PC-3 (cell line): Measurements from ENCODE around the gene CRYGN. TPM values are rescaled to one million over a fixed set of nuclear protein-coding genes. Genes with fewer than 3 reads are reported as not detected.

Experiments
- ATAC-seq: fragments of 200-7000 bp; cut with Tn5 transposase; 2 replicates; pipeline ENCODE4 v1.9.1; 2020; ENCODE audit warnings: mild to moderate bottlenecking, moderate library complexity
- BruUV-seq: library from RNA; stranded (reverse); fragments of 400-500 nt; replicated peaks from 2 replicates; lab custom pipeline; 2021; lab: Mats Ljungman, UMichigan
- CTCF ChIA-PET: fragments of 300-600 bp; sonication (Branson Sonifier 250); formaldehyde crosslinking; loops from one replicate; lab custom pipeline; 2022; ENCODE audit warnings: antibody characterized with exemption; lab: Charles Lee
- POLR2A ChIA-PET: fragments of 300-600 bp; sonication (Branson Sonifier 250); formaldehyde crosslinking; loops from one replicate; lab custom pipeline; 2022; ENCODE audit warnings: antibody characterized with exemption; ENCODE audit not compliant: unreplicated experiment; lab: Charles Lee
- DNase-seq: peaks from one replicate; pipeline ENCODE4 v3.0.0-alpha.2; 2015
- H2AFZ ChIP-seq: fragments of 300-600 bp; sonication (generic); 2 replicates; pipeline ENCODE4 v1.6.0; 2016; ENCODE audit warnings: antibody characterized with exemption, low read length
- H3F3A ChIP-seq: fragments of 300-600 bp; sonication (generic); one replicate; pipeline ENCODE4 v1.6.0; 2017; ENCODE audit warnings: antibody characterized with exemption, low read length, control low read depth, mild to moderate bottlenecking; ENCODE audit not compliant: unreplicated experiment
- H3K27ac ChIP-seq: fragments of 300-600 bp; sonication (generic); 2 replicates; pipeline ENCODE4 v1.5.1; 2016; ENCODE audit warnings: mild to moderate bottlenecking, low read length
- H3K27me3 ChIP-seq: fragments of 300-600 bp; sonication (generic); 2 replicates; pipeline ENCODE4 v1.6.1; 2016; ENCODE audit warnings: low read length, mixed read lengths
- H3K36me3 ChIP-seq: fragments of 300-600 bp; sonication (generic); 2 replicates; pipeline ENCODE4 v1.6.1; 2016; ENCODE audit warnings: low read depth, mixed run types, low read length, mixed read lengths
- H3K4me1 ChIP-seq: fragments of 300-600 bp; sonication (generic); 2 replicates; pipeline ENCODE4 v1.5.1; 2016; ENCODE audit warnings: low read length; ENCODE audit not compliant: insufficient read depth
- H3K4me2 ChIP-seq: fragments of 300-600 bp; sonication (generic); 2 replicates; pipeline ENCODE4 v1.6.0; 2016; ENCODE audit warnings: low read length
- H3K4me3 ChIP-seq: fragments of 300-600 bp; sonication (generic); 2 replicates; pipeline ENCODE4 v1.5.1; 2016; ENCODE audit warnings: mild to moderate bottlenecking, low read length, mixed read lengths
- H3K79me2 ChIP-seq: fragments of 300-600 bp; sonication (generic); 2 replicates; pipeline ENCODE4 v1.6.1; 2017; ENCODE audit warnings: low read length, mixed read lengths
- H3K9ac ChIP-seq: fragments of 300-600 bp; sonication (generic); 2 replicates; pipeline ENCODE4 v1.6.0; 2016; ENCODE audit warnings: mild to moderate bottlenecking, low read length
- H3K9me2 ChIP-seq: fragments of 300-600 bp; sonication (generic); replicated peaks from 2 replicates; pipeline ENCODE4 v1.6.1; 2016; ENCODE audit warnings: mixed run types, low read length, mixed read lengths
- H3K9me3 ChIP-seq: fragments of 300-600 bp; sonication (generic); 2 replicates; pipeline ENCODE4 v1.6.1; 2016; ENCODE audit warnings: low read length, mixed read lengths
- H4K20me1 ChIP-seq: fragments of 300-600 bp; sonication (generic); 2 replicates; pipeline ENCODE4 v1.6.1; 2016; ENCODE audit warnings: low read length, mixed read lengths
- CTCF ChIP-seq: fragments of 300-600 bp; sonication (generic); conservative IDR thresholded peaks from 2 replicates; pipeline ENCODE4 v1.5.1; 2017; ENCODE audit warnings: antibody characterized with exemption, low read depth, mild to moderate bottlenecking, low read length
- EZH2 ChIP-seq: fragments of 300-600 bp; sonication (generic); IDR thresholded peaks from one replicate; pipeline ENCODE4 v1.6.1; 2017; ENCODE audit warnings: antibody characterized with exemption, mild to moderate bottlenecking, low read length; ENCODE audit not compliant: unreplicated experiment
- EZH2phosphoT487 ChIP-seq: fragments of 300-600 bp; sonication (generic); IDR thresholded peaks from 2 replicates; pipeline ENCODE4 v1.6.1; 2018; ENCODE audit warnings: mild to moderate bottlenecking, antibody characterized with exemption, low read length, borderline replicate concordance
- intact Hi-C: fragments of 100-400 bp; cut with micrococcal nuclease; formaldehyde crosslinking; loops from 2 replicates; pipeline ENCODE4 v1.9.0; 2023
- total RNA-seq: library from RNA; depleted of rRNA; stranded (reverse); fragments of >200 nt; gene quantifications from 2 replicates; pipeline ENCODE4 v1.2.3, GENCODE V29; 2014

The CRYGN gene
- total RNA-seq, 1 experiment from 2014 or later: 0.11 TPM

GRCh38 chr7:151388430-151388829 lies 51.5 kb downstream of the CRYGN start:
- Histone ChIP-seq H3K36me3 (no peaks in the 10 kb centered on the region), H3K4me2 (no peak overlapping the region), H3K9ac (no peak overlapping the region), H3K4me3 (no peak overlapping the region), H3K27ac (no peak overlapping the region), H3K4me1 (no peaks in the 10 kb centered on the region), H3K9me3 (no peaks in the 10 kb centered on the region), H3K79me2 (no peaks in the 10 kb centered on the region), H3K27me3 (no peaks in the 10 kb centered on the region; the same call in 1 of the 2 replicates), H3F3A (no peaks in the 10 kb centered on the region), H2AFZ (no peak overlapping the region), H4K20me1 (no peaks in the 10 kb centered on the region), H3K9me2 (no peaks in the 10 kb centered on the region)
- no peak for DNase-seq
- no peak for TF ChIP-seq CTCF
- TF ChIP-seq EZH2phosphoT487: no peak
- TF ChIP-seq EZH2: no peak
- ChIA-PET POLR2A (no interaction called here), CTCF (no interaction called here)
- ATAC-seq: no peak
- no TSS peak for BruUV-seq
- intact Hi-C loops: no loop called here

GRCh38 chr7:151388007-151388297 lies 52.0 kb downstream of the CRYGN start:
- Histone ChIP-seq H4K20me1 (no peaks in the 10 kb centered on the region), H3K36me3 (no peaks in the 10 kb centered on the region), H3K4me1 (no peaks in the 10 kb centered on the region), H3K79me2 (no peaks in the 10 kb centered on the region), H3K4me2 (no peak overlapping the region), H3K27me3 (no peaks in the 10 kb centered on the region; the same call in 1 of the 2 replicates), H3K4me3 (no peak overlapping the region), H3K9me3 (no peaks in the 10 kb centered on the region), H3F3A (no peaks in the 10 kb centered on the region), H2AFZ (no peak overlapping the region), H3K27ac (no peak overlapping the region), H3K9ac (no peak overlapping the region), H3K9me2 (no peaks in the 10 kb centered on the region)
- POLR2A ChIA-PET: no interaction called here
- no peak for DNase-seq
- intact Hi-C loops: no loop called here
- ATAC-seq: no peak
- CTCF ChIA-PET: no interaction called here
- BruUV-seq: no TSS peak
- TF ChIP-seq EZH2 (no peak), CTCF (no peak), EZH2phosphoT487 (no peak)

- Histone ChIP-seq H4K20me1 (no peaks in the 10 kb centered on the region), H3K4me2 (no peak overlapping the region), H3K27ac (no peak overlapping the region), H3K9me3 (no peaks in the 10 kb centered on the region), H3K27me3 (no peaks in the 10 kb centered on the region; the same call in 1 of the 2 replicates), H2AFZ (no peak overlapping the region), H3K4me1 (no peaks in the 10 kb centered on the region), H3K4me3 (no peak overlapping the region), H3K36me3 (no peaks in the 10 kb centered on the region), H3F3A (no peaks in the 10 kb centered on the region), H3K9ac (no peak overlapping the region), H3K9me2 (no peaks in the 10 kb centered on the region), H3K79me2 (no peaks in the 10 kb centered on the region)
- ChIA-PET CTCF (no interaction called here), POLR2A (no interaction called here)
- intact Hi-C loops: no loop called here
- ATAC-seq: no peak
- TF ChIP-seq CTCF (no peak), EZH2 (no peak), EZH2phosphoT487 (no peak)
- no peak for DNase-seq
- BruUV-seq: no TSS peak
Measured at GRCh38 chr7:151387161-151388006, 52.6 kb downstream of the CRYGN start.
